Ovary (tissue), 3 donors: ENCODE measurements around the gene WDR76.

Experiments
- CTCF ChIP-seq, 3 donors: fragments of 450-650 bp in 2 of 3; fragments of 200-600 bp in 1 of 3; IDR thresholded peaks; one replicate each; pipeline versions ENCODE4 v1.5.1 to v1.8.0; 2016 to 2022; ENCODE audit warnings: antibody characterized with exemption in 3 of 3, mild to moderate bottlenecking in 1 of 3
- POLR2A ChIP-seq: fragments of 450-650 bp; IDR thresholded peaks from one replicate; pipeline ENCODE4 v1.6.1; 2017; ENCODE audit warnings: antibody characterized with exemption, mild to moderate bottlenecking, moderate library complexity
- donor health status: DM: no; HTN: no; CAD: no.

- TF ChIP-seq CTCF (IDR thresholded peaks at IDR 0.05) (no peak), POLR2A (no peak)
Observed at GRCh38 chr15:43883571-43883970, 56.8 kb downstream of the WDR76 start.
